ENCODE measurements around the gene ZNF28.
"Not testable (repeated sequence)": the region's sequence is repeated elsewhere in the genome, so short reads cannot be mapped to it uniquely, and the experiment has no call there.

Gene ZNF28

DNA sequence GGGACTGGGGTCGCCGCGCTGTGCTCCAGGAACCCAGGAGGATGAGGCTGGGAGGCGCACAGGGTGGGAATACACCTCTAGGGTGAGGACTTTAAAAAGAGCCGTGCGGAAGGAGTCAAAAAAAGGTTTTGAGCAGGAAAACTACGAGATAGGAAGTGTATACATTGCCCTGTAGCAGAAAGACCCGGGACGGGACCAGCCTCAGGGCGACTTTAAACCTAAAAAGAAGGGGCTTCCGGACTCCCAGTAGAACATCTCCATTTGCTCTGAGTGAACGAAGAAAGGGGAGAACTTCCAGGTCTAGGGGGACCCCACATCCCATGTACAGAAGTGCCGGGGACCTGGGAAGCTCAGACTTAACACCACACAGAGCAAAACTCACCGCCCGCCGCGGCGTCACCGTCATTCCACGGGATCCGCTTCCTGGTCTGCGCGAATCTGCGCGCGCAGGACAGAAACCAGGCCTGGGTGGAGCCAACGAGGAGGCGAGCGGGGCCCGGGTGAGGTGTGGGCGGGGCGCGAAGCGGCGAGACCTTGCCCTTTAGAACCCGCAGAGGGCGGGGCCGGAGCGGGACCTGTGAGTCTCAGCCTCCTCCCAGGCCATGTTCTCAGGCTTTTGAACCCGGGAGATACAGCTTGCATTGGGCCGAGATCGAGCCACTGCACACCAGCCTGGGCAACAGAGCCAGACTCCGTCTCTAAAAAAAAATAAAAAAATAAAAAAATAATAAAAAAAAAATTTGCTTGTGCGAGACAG is at the start of gene ZNF28:
TSS of gene ZNF28 (minus strand) at position 430 of the 757 bp plus-strand sequence. CDS start 3,675 bp downstream, outside the sequence.
- H3K4me2 ChIP-seq (ENCODE audit: low read length) = peak within 1 kb of the TSS; percentile 78
- not testable (repeated sequence) for H3K79me2 ChIP-seq; H3K9me3 ChIP-seq (ENCODE audit: control insufficient read depth, low read length); H3K27me3 ChIP-seq (ENCODE audit: control insufficient read depth, insufficient read depth, low read length); H3K27ac ChIP-seq; H3K36me3 ChIP-seq (ENCODE audit: control insufficient read depth, insufficient read depth, low read length); H3K4me1 ChIP-seq; H3K9ac ChIP-seq
- peak within 1 kb of the TSS; percentile 61 for H3K4me3 ChIP-seq (ENCODE audit: low read depth, low read length)
- H2AFZ ChIP-seq = peak within 1 kb of the TSS; percentile 38

GRCh38 chr19:52868031-52868430 is 46.6 kb upstream of the ZNF28 start:
- not testable (repeated sequence) for H3K36me3 ChIP-seq (ENCODE audit: control insufficient read depth, insufficient read depth, low read length); H3K9me3 ChIP-seq (ENCODE audit: control insufficient read depth, low read length); H3K79me2 ChIP-seq; H3K4me2 ChIP-seq (ENCODE audit: low read length); H3K27ac ChIP-seq; H3K4me1 ChIP-seq; H3K27me3 ChIP-seq (ENCODE audit: control insufficient read depth, insufficient read depth, low read length); H3K4me3 ChIP-seq (ENCODE audit: low read depth, low read length); H3K9ac ChIP-seq; H2AFZ ChIP-seq

GRCh38 chr19:52857378-52858191 is 36.2 kb upstream of the ZNF28 start, which contains the start of gene ZNF468:
Gene ZNF468 (minus strand): TSS chr19:52857619. CDS start chr19:52854272, 3,347 bp downstream.
- not testable (repeated sequence) for H3K36me3 ChIP-seq (ENCODE audit: control insufficient read depth, insufficient read depth, low read length); H3K27ac ChIP-seq; H3K27me3 ChIP-seq (ENCODE audit: control insufficient read depth, insufficient read depth, low read length); H3K79me2 ChIP-seq; H3K4me1 ChIP-seq; H3K9me3 ChIP-seq (ENCODE audit: control insufficient read depth, low read length); H3K9ac ChIP-seq
- Histone ChIP-seq H3K4me2 (ENCODE audit: low read length) (peak within 1 kb of the TSS; percentile 81), H2AFZ (peak within 1 kb of the TSS; percentile 76), H3K4me3 (ENCODE audit: low read depth, low read length) (peak within 1 kb of the TSS; percentile 69)

DNA sequence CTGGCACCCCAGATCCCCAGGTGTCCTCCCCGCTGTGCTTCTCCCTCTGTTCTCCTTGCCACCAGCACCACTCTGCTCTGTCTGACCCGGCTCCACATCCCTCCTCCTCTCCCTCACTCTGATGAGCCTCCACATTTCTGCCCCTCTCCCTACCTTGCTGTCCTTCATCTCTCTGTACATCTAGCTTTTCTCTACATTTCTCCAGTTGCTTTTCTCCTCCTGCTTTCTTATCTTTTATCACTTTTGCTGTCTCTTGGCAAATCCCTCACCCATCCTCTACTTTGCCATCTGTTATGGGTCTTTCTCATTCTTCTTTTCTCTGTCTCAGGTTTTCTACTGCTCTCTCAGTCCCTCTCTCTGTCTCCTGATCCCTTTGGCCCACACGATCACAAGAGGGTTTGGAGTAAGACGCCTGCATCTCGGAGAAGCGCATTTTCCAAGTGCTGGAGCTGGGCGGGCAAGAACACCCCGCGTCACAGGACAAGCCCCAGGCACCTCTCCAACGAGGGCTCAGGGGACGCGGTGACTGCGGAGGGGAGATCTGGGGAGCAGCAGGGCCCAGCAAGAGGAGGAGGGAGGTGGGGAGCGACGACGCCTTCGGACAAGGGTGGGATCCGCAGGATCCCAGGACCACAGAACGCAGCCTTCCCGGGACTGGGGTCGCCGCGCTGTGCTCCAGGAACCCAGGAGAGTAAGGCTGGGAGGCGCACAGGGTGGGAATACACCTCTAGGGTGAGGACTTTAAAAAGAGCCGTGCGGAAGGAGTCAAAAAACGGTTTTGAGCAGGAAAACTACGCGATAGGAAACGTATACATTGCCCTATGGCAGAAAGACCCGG is 35.3 kb upstream of the ZNF28 start:
- Histone ChIP-seq H3K4me2 (ENCODE audit: low read length) (peak overlapping the region; percentile 81), H3K4me3 (ENCODE audit: low read depth, low read length) (peak overlapping the region; percentile 69), H2AFZ (peak overlapping the region; percentile 76)
- not testable (repeated sequence) for H3K27me3 ChIP-seq (ENCODE audit: control insufficient read depth, insufficient read depth, low read length); H3K79me2 ChIP-seq; H3K36me3 ChIP-seq (ENCODE audit: control insufficient read depth, insufficient read depth, low read length); H3K9me3 ChIP-seq (ENCODE audit: control insufficient read depth, low read length); H3K9ac ChIP-seq; H3K27ac ChIP-seq; H3K4me1 ChIP-seq

DNA sequence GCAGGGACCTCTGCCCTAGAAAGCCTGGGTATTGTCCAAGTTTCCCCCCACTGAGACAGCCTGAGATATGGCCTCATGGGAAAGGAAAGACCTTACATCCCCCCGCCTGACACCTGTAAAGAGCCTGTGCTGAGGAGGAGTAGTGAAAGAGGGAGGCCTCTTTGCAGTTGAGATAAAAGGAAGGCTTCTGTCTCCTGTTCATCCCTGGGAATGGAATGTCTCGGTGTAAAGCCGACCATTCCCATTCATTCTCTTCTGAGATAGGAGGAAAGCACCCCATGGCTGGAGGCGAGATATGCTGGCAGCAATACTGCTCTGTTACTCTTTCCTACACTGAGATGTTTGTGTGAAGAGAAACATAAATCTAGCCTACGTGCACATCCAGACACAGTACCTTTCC is 25.9 kb upstream of the ZNF28 start:
- not testable (repeated sequence) for H3K4me3 ChIP-seq (ENCODE audit: low read depth, low read length); H3K27ac ChIP-seq; H3K9me3 ChIP-seq (ENCODE audit: control insufficient read depth, low read length); H3K4me1 ChIP-seq; H3K36me3 ChIP-seq (ENCODE audit: control insufficient read depth, insufficient read depth, low read length); H2AFZ ChIP-seq; H3K27me3 ChIP-seq (ENCODE audit: control insufficient read depth, insufficient read depth, low read length); H3K9ac ChIP-seq; H3K79me2 ChIP-seq; H3K4me2 ChIP-seq (ENCODE audit: low read length)

- not testable (repeated sequence) for H3K9ac ChIP-seq; H3K4me3 ChIP-seq (ENCODE audit: low read depth, low read length); H3K4me1 ChIP-seq; H3K27ac ChIP-seq; H3K27me3 ChIP-seq (ENCODE audit: control insufficient read depth, insufficient read depth, low read length); H3K9me3 ChIP-seq (ENCODE audit: control insufficient read depth, low read length); H3K4me2 ChIP-seq (ENCODE audit: low read length); H3K79me2 ChIP-seq; H2AFZ ChIP-seq; H3K36me3 ChIP-seq (ENCODE audit: control insufficient read depth, insufficient read depth, low read length)
These were observed 19.5 kb upstream of the ZNF28 start for GRCh38 chr19:52840825-52841465.

GRCh38 chr19:52834289-52834688 is 12.9 kb upstream of the ZNF28 start:
- H3K4me1 ChIP-seq; H3K79me2 ChIP-seq; H3K27ac ChIP-seq; H2AFZ ChIP-seq; H3K36me3 ChIP-seq (ENCODE audit: control insufficient read depth, insufficient read depth, low read length); H3K9me3 ChIP-seq (ENCODE audit: control insufficient read depth, low read length); H3K27me3 ChIP-seq (ENCODE audit: control insufficient read depth, insufficient read depth, low read length); H3K9ac ChIP-seq; H3K4me3 ChIP-seq (ENCODE audit: low read depth, low read length); H3K4me2 ChIP-seq (ENCODE audit: low read length): not testable (repeated sequence)

DNA sequence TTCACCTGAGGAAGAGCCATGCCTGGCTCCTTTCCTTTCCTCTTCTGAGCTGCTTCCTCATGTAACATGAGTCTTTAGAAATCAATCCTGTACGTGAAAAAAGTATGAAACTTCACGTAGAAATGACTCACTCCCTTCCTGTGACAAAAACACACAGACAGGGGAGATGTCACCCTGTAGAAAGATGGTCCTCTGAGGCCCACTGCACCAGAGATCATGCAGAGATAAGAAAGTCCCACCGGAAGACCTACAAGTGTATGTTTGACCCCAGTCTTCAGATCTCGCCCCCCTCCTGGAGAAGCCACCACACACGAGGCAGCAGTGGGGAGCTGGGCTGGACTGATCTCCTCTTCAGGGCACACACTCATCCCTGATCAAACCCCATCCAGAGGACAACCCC is 12.1 kb upstream of the ZNF28 start:
- H3K9me3 ChIP-seq (ENCODE audit: control insufficient read depth, low read length); H3K36me3 ChIP-seq (ENCODE audit: control insufficient read depth, insufficient read depth, low read length); H3K79me2 ChIP-seq; H3K27me3 ChIP-seq (ENCODE audit: control insufficient read depth, insufficient read depth, low read length); H3K4me1 ChIP-seq; H3K9ac ChIP-seq; H2AFZ ChIP-seq; H3K4me3 ChIP-seq (ENCODE audit: low read depth, low read length); H3K4me2 ChIP-seq (ENCODE audit: low read length); H3K27ac ChIP-seq: not testable (repeated sequence)

DNA sequence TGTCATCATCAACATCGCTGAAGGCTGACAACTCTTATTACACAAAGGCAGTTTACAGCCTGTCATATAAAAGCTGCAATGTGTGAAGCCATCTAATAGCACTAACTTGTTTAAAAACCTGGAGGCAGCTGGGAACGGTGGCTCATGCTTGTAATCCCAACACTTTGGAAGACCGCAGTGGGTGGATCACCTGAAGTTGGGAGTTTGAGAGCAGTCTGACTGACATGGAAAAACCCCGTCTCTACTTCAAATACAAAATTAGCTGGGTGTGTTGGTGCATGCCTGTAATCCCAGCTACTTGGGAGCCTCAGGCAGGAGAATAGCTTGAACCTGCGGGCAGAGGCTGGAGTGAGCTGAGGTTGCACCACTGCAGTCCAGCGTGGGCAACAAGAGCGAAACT is 8.4 kb upstream of the ZNF28 start:
- H3K4me3 ChIP-seq (ENCODE audit: low read depth, low read length); H3K27me3 ChIP-seq (ENCODE audit: control insufficient read depth, insufficient read depth, low read length); H3K9me3 ChIP-seq (ENCODE audit: control insufficient read depth, low read length); H3K4me2 ChIP-seq (ENCODE audit: low read length); H3K9ac ChIP-seq; H3K27ac ChIP-seq; H3K79me2 ChIP-seq; H3K36me3 ChIP-seq (ENCODE audit: control insufficient read depth, insufficient read depth, low read length); H2AFZ ChIP-seq; H3K4me1 ChIP-seq: not testable (repeated sequence)

Data from parathyroid adenoma (tissue), 2 donors.